Loucy (cell line): Measurements from ENCODE around the gene SV2B.

Experiments used
- EZH2phosphoT487 ChIP-seq: fragments of 200-600 bp; IDR thresholded peaks from 2 replicates; pipeline ENCODE4 v1.6.1; 2018; ENCODE audit warnings: antibody characterized with exemption, mild to moderate bottlenecking, moderate library complexity, borderline replicate concordance
- TF ChIP-seq, protein P1 (sequence below): fragments of 200-600 bp; sonication (generic); conservative IDR thresholded peaks from 2 replicates; pipeline ENCODE4 v1.5.1; 2014; ENCODE audit warnings: mild to moderate bottlenecking, antibody characterized with exemption, low read length

DNA sequence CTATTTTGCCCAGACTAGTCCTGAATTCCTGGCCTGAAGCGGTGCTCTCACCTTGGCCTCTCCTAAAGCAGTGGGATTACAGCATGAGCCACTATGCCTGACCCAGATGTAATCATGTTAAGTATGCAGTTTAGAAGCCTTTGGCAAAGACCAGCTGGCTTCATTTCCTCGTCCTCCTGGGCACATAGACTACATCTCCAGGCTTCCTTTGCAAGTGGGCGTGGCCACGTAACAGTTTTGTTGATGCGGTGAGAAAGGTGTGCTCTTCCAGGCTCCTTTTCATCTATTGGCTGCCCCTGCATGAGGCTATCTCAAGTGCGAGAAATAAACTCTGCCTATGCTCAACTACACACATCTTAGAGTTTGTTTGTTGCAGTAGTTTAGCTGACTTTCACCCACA lies 13.0 kb downstream of the SV2B start:
- TF ChIP-seq, protein P1, sequence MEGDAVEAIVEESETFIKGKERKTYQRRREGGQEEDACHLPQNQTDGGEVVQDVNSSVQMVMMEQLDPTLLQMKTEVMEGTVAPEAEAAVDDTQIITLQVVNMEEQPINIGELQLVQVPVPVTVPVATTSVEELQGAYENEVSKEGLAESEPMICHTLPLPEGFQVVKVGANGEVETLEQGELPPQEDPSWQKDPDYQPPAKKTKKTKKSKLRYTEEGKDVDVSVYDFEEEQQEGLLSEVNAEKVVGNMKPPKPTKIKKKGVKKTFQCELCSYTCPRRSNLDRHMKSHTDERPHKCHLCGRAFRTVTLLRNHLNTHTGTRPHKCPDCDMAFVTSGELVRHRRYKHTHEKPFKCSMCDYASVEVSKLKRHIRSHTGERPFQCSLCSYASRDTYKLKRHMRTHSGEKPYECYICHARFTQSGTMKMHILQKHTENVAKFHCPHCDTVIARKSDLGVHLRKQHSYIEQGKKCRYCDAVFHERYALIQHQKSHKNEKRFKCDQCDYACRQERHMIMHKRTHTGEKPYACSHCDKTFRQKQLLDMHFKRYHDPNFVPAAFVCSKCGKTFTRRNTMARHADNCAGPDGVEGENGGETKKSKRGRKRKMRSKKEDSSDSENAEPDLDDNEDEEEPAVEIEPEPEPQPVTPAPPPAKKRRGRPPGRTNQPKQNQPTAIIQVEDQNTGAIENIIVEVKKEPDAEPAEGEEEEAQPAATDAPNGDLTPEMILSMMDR: no peak
- no peak for TF ChIP-seq EZH2phosphoT487
